ENCODE measurements around the gene FANCE.

DNA sequence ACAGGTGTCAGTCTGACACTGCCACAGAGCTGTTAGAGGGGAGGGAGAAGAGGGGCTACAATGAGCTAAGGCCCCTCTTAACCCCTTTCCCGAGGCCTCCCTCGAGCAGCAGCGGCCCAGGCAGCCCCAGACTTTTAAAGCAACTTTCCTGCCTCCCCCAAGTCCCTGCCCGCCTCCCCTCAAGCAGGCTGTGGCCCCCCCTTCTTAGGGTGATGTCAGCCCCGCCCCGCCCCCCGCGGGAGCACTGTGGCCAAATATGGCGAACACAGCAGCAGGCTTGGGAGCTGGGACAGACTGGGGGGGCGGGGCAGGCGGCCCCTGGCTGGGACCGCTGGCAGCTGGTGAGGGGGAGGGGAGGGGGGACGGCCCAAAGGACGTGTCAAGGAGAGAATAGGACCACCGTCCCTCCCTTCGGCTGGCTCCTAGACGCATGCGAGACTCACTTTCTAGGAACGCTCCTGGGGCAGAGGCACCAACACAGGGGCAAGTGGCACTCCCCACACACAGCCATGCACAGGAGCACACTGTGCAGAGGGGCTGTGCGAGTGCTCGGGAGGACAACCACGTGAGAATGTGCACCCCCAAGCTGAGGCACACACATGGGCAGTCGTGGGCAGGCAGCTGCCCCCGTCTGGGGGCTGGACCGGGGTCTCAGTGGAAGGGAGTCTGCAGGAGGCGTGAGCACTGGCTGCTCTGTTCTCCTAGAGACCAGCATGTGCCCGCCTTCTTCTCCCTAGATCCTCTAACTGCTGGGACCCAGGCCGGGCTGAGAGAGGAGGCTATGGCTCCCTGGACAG lies 38.1 kb downstream of the FANCE start:
- TF ChIP-seq, protein P1, sequence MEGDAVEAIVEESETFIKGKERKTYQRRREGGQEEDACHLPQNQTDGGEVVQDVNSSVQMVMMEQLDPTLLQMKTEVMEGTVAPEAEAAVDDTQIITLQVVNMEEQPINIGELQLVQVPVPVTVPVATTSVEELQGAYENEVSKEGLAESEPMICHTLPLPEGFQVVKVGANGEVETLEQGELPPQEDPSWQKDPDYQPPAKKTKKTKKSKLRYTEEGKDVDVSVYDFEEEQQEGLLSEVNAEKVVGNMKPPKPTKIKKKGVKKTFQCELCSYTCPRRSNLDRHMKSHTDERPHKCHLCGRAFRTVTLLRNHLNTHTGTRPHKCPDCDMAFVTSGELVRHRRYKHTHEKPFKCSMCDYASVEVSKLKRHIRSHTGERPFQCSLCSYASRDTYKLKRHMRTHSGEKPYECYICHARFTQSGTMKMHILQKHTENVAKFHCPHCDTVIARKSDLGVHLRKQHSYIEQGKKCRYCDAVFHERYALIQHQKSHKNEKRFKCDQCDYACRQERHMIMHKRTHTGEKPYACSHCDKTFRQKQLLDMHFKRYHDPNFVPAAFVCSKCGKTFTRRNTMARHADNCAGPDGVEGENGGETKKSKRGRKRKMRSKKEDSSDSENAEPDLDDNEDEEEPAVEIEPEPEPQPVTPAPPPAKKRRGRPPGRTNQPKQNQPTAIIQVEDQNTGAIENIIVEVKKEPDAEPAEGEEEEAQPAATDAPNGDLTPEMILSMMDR (conservative IDR thresholded peaks at IDR 0.05; ENCODE audit: low read depth in 2 of 2), result no peak
- peak; percentile 30; the same call in 1 of the 2 replicates for TF ChIP-seq POLR2AphosphoS5 (IDR thresholded peaks at IDR 0.05; ENCODE audit: low read depth)
